GM08714 (cell line): Measurements from ENCODE around the gene DOK7.

Experiments used
- H3K4me3 ChIP-seq: fragments of 200-500 bp; sonication (Bioruptor generic); 2 replicates; pipeline ENCODE4 v1.5.1; 2014; ENCODE audit warnings: mild to moderate bottlenecking, low read length, inconsistent platforms
- ZNF274 ChIP-seq: IDR thresholded peaks from 2 replicates; pipeline ENCODE4 v1.6.1; 2012; ENCODE audit warnings: mild to moderate bottlenecking, low read depth, low read length

Gene DOK7

GRCh38 chr4:3460926-3461325 lies 2.2 kb upstream of the DOK7 start:
- no peak overlapping the region for H3K4me3 ChIP-seq
- TF ChIP-seq ZNF274 = no peak

- no peak overlapping the region for H3K4me3 ChIP-seq
- TF ChIP-seq ZNF274 = no peak
Measured at GRCh38 chr4:3461515-3462291, 1.4 kb upstream of the DOK7 start.

- H3K4me3 ChIP-seq = no peak overlapping the region
- TF ChIP-seq ZNF274 = no peak
Measured at GRCh38 chr4:3462321-3462789, 751 bp upstream of the DOK7 start.

GRCh38 chr4:3463556-3464348 lies 646 bp downstream of the DOK7 start:
- no peak overlapping the region for H3K4me3 ChIP-seq
- no peak for TF ChIP-seq ZNF274

- no peak for TF ChIP-seq ZNF274
- H3K4me3 ChIP-seq = no peak overlapping the region
Measured at GRCh38 chr4:3464349-3464905, 1.3 kb downstream of the DOK7 start.

GRCh38 chr4:3464911-3465697 lies 2.0 kb downstream of the DOK7 start:
- no peak overlapping the region for H3K4me3 ChIP-seq
- TF ChIP-seq ZNF274 = no peak

- H3K4me3 ChIP-seq = no peak overlapping the region
- no peak for TF ChIP-seq ZNF274
Measured at GRCh38 chr4:3465698-3466671, 2.9 kb downstream of the DOK7 start.

GRCh38 chr4:3466691-3467600 lies 3.8 kb downstream of the DOK7 start:
- no peak overlapping the region for H3K4me3 ChIP-seq
- no peak for TF ChIP-seq ZNF274

- TF ChIP-seq ZNF274 = no peak
Measured at GRCh38 chr4:3467601-3468031, 4.5 kb downstream of the DOK7 start.

GRCh38 chr4:3468154-3468553 lies 5.0 kb downstream of the DOK7 start:
- no peak for TF ChIP-seq ZNF274
- H3K4me3 ChIP-seq = no peak overlapping the region

More at GRCh38 chr4:3467601-3468031, 4.5 kb downstream of the DOK7 start:
- no peak overlapping the region for H3K4me3 ChIP-seq

GRCh38 chr4:3468804-3469203 lies 5.7 kb downstream of the DOK7 start:
- TF ChIP-seq ZNF274 = no peak
- no peak overlapping the region for H3K4me3 ChIP-seq
